ENCODE measurements around the gene KAT2B. TPM values are rescaled to one million over a fixed set of nuclear protein-coding genes. Genes with fewer than 3 reads are reported as not detected.

Gene KAT2B
- total and polyA plus RNA-seq, 8 donors, result 8.2 to 21.6 (median 14.9) TPM

DNA sequence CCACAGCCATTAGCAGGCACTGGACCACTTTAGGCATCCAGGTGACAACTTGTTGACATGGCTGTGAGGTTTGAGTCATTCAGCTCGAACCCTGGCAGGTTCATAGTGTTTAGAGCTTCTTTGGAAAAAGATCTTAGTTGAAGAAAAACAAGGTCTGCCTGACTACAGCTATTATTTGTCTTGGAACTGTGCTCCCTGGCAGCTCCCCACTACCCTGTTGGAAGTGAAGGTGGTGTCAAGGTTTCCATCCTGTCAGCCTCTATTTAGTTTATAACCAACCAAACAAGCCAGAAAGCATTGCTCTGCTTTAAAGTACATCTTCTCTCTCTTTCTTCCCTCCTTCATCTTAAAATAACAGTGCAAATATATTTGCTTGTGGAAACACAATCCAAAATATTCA is 56.8 kb downstream of the KAT2B start:
- intact Hi-C loops (cut with DNase I), result no loop called here
- Histone ChIP-seq H3K36me3 (no peaks in the 10 kb centered on the region), H3K4me3 (no peak overlapping the region), H3K27ac (peak overlapping the region in 1 of 4 donors; percentile 2), H3K9me3 (no peaks in the 10 kb centered on the region), H3K4me1 (peaks cover 0 to 13% (median 13%) of the 10 kb centered on the region in 3 donors), H3K27me3 (no peaks in the 10 kb centered on the region)
- FAIRE-seq, result no peak
- TF ChIP-seq CTCF (IDR thresholded peaks at IDR 0.05), result no peak
- ATAC-seq, result peak; percentile 91 to 96 (median 94)
- peak in 4 of 6 donors; percentile 23 to 64 (median 38) for DNase-seq
- WGBS, 2 donors, result 0 to 10% methylated on average over 1 of the region's 1 CpG

- Histone ChIP-seq H3K27me3 (no peaks in the 10 kb centered on the region), H3K9me3 (no peaks in the 10 kb centered on the region), H3K4me3 (no peak overlapping the region), H3K36me3 (no peaks in the 10 kb centered on the region), H3K27ac (no peak overlapping the region), H3K4me1 (peaks cover 0 to 13% (median 13%) of the 10 kb centered on the region in 3 donors)
- ATAC-seq (no peak), FAIRE-seq (no peak), DNase-seq (no peak)
- TF ChIP-seq CTCF (IDR thresholded peaks at IDR 0.05), result no peak
- intact Hi-C loops (cut with DNase I), result no loop called here
- 84 to 88% methylated on average over 6 of the region's 6 CpGs for WGBS, 2 donors
These were observed 58.8 kb downstream of the KAT2B start for GRCh38 chr3:20099060-20099459.

- no peak for DNase-seq
- FAIRE-seq, result no peak
- H3K9me3 ChIP-seq, result no peaks in the 10 kb centered on the region
- H3K4me1 ChIP-seq, result peaks cover 0 to 13% (median 13%) of the 10 kb centered on the region in 3 donors
- intact Hi-C loops (cut with DNase I), result no loop called here
- no peak overlapping the region for H3K27ac ChIP-seq
- 88 to 97% methylated on average over 1 of the region's 1 CpG for WGBS, 2 donors
- no peak for TF ChIP-seq CTCF (IDR thresholded peaks at IDR 0.05)
- H3K4me3 ChIP-seq, result no peak overlapping the region
- H3K36me3 ChIP-seq, result no peaks in the 10 kb centered on the region
- no peak for ATAC-seq
- no peaks in the 10 kb centered on the region for H3K27me3 ChIP-seq
These were observed 59.9 kb downstream of the KAT2B start for GRCh38 chr3:20100151-20100550.

GRCh38 chr3:20101041-20101440 is 60.8 kb downstream of the KAT2B start:
- no peaks in the 10 kb centered on the region for H3K27me3 ChIP-seq
- no peak overlapping the region for H3K4me3 ChIP-seq
- peaks cover 0 to 13% (median 13%) of the 10 kb centered on the region in 3 donors for H3K4me1 ChIP-seq
- WGBS, 2 donors, result 93 to 95% methylated on average over 5 of the region's 5 CpGs
- no peaks in the 10 kb centered on the region for H3K36me3 ChIP-seq
- TF ChIP-seq CTCF (IDR thresholded peaks at IDR 0.05), result no peak
- H3K27ac ChIP-seq, result no peak overlapping the region
- no peaks in the 10 kb centered on the region for H3K9me3 ChIP-seq
- DNase-seq, result no peak
- no peak for FAIRE-seq
- intact Hi-C loops (cut with DNase I), result no loop called here
- ATAC-seq, result no peak

DNA sequence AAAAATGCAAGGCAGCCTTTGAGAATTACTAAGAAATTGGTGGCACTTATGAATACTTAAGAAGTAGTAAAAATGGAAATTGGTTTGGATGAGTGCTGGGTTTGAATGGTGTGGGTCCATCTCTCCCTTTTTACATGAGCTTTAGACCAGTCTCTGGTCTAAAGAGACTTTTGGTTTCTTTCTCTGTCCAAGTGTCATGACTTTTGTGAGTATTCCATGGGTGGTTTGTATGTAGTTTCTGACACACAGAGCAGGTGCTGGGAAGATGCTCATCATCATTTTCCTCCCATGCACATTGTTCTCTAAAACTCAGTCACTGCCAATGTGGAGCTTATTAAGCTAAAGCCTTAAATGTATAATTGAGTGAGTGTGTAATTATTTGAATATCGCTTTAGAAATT is 63.5 kb downstream of the KAT2B start:
- no peaks in the 10 kb centered on the region for H3K4me1 ChIP-seq
- TF ChIP-seq CTCF (IDR thresholded peaks at IDR 0.05), result no peak
- intact Hi-C loops (cut with DNase I), result no loop called here
- H3K4me3 ChIP-seq, result no peak overlapping the region
- FAIRE-seq (no peak), DNase-seq (no peak), ATAC-seq (no peak)
- H3K9me3 ChIP-seq, result no peaks in the 10 kb centered on the region
- H3K36me3 ChIP-seq, result no peaks in the 10 kb centered on the region
- H3K27me3 ChIP-seq, result no peaks in the 10 kb centered on the region
- 95 to 100% methylated on average over 1 of the region's 1 CpG for WGBS, 2 donors
- no peak overlapping the region for H3K27ac ChIP-seq
